H9 (cell line): ENCODE results near the gene DIAPH3. TPM values are rescaled to one million over a fixed set of nuclear protein-coding genes. Genes with fewer than 3 reads are reported as not detected.

Experiments used
- DNase-seq: peaks from one replicate; pipeline ENCODE4 v3.0.0-alpha.2; 2017
- H2AFZ ChIP-seq: one replicate; pipeline ENCODE4 v1.6.1; 2013; ENCODE audit warnings: mild to moderate bottlenecking, low read length, control low read depth, moderate library complexity
- H2AK5ac ChIP-seq: 2 replicates; pipeline ENCODE4 v1.6.1; 2013; ENCODE audit warnings: low read length, control low read depth, mixed read lengths; ENCODE audit not compliant: insufficient read length
- H2BK120ac ChIP-seq: one replicate; pipeline ENCODE4 v1.6.1; 2013; ENCODE audit warnings: low read depth, mild to moderate bottlenecking, low read length, control low read depth, inconsistent platforms; ENCODE audit not compliant: poor library complexity, severe bottlenecking
- H2BK12ac ChIP-seq: 2 replicates; pipeline ENCODE4 v1.6.1; 2013; ENCODE audit warnings: low read length, control low read depth, mixed read lengths, low read depth; ENCODE audit not compliant: insufficient read length
- H2BK15ac ChIP-seq: 2 replicates; pipeline ENCODE4 v1.6.1; 2013; ENCODE audit warnings: low read depth, low read length, control low read depth
- H2BK20ac ChIP-seq: one replicate; pipeline ENCODE4 v1.6.1; 2013; ENCODE audit warnings: low read depth, mild to moderate bottlenecking, low read length, control low read depth, inconsistent platforms; ENCODE audit not compliant: poor library complexity, severe bottlenecking
- H2BK5ac ChIP-seq: 2 replicates; pipeline ENCODE4 v1.6.1; 2013; ENCODE audit warnings: low read length, control low read depth, mixed read lengths; ENCODE audit not compliant: insufficient read length
- H3K14ac ChIP-seq: 2 replicates; pipeline ENCODE4 v1.6.1; 2013; ENCODE audit warnings: low read length, control low read depth; ENCODE audit not compliant: insufficient read depth
- H3K18ac ChIP-seq: 2 replicates; pipeline ENCODE4 v1.6.1; 2013; ENCODE audit warnings: low read depth, mild to moderate bottlenecking, mixed read lengths, low read length, control low read depth; ENCODE audit not compliant: insufficient read length
- H3K23ac ChIP-seq: 2 replicates; pipeline ENCODE4 v1.6.1; 2013; ENCODE audit warnings: low read length, control low read depth, mixed read lengths, low read depth; ENCODE audit not compliant: insufficient read length
- H3K23me2 ChIP-seq: 2 replicates; pipeline ENCODE4 v1.6.1; 2013; ENCODE audit warnings: low read depth, mild to moderate bottlenecking, mixed read lengths, low read length, control low read depth; ENCODE audit not compliant: insufficient read length, poor library complexity, severe bottlenecking
- H3K27ac ChIP-seq: 2 replicates; pipeline ENCODE4 v1.5.1; 2013; ENCODE audit warnings: low read length, control low read depth, mixed read lengths, low read depth; ENCODE audit not compliant: insufficient read length
- H3K27me3 ChIP-seq: 2 replicates; pipeline ENCODE4 v1.6.1; 2013; ENCODE audit warnings: low read length, control low read depth, inconsistent platforms; ENCODE audit not compliant: insufficient read depth
- H3K4ac ChIP-seq: 2 replicates; pipeline ENCODE4 v1.6.1; 2013; ENCODE audit warnings: low read depth, mild to moderate bottlenecking, control low read depth, inconsistent platforms, low read length, moderate library complexity
- H3K4me1 ChIP-seq: 2 replicates; pipeline ENCODE4 v1.6.1; 2013; ENCODE audit warnings: low read length, control low read depth, inconsistent platforms; ENCODE audit not compliant: insufficient read depth
- H3K4me2 ChIP-seq: 2 replicates; pipeline ENCODE4 v1.6.1; 2013; ENCODE audit warnings: low read length, control low read depth, mixed read lengths; ENCODE audit not compliant: insufficient read length, insufficient read depth
- H3K56ac ChIP-seq: 2 replicates; pipeline ENCODE4 v1.6.1; 2013; ENCODE audit warnings: low read depth, mild to moderate bottlenecking, mixed read lengths, low read length, control low read depth; ENCODE audit not compliant: insufficient read length
- H3K79me1 ChIP-seq: 2 replicates; pipeline ENCODE4 v1.6.1; 2013; ENCODE audit warnings: low read depth, mild to moderate bottlenecking, moderate library complexity, low read length, control low read depth, inconsistent platforms; ENCODE audit not compliant: insufficient read depth, poor library complexity, severe bottlenecking
- H3K79me2 ChIP-seq: 2 replicates; pipeline ENCODE4 v1.6.1; 2013; ENCODE audit warnings: low read length, control low read depth, inconsistent platforms; ENCODE audit not compliant: insufficient read depth
- H3K9ac ChIP-seq: 2 replicates; pipeline ENCODE4 v1.6.1; 2013; ENCODE audit warnings: low read length, control low read depth, mixed read lengths; ENCODE audit not compliant: insufficient read length; ENCODE audit errors: extremely low read depth
- H3K9me3 ChIP-seq: one replicate; pipeline ENCODE4 v1.6.1; 2013; ENCODE audit warnings: low read depth, low read length, inconsistent platforms; ENCODE audit not compliant: control insufficient read depth
- H3T11ph ChIP-seq: one replicate; pipeline ENCODE4 v1.6.1; 2013; ENCODE audit warnings: mild to moderate bottlenecking, low read length, control low read depth, inconsistent platforms
- H4K20me1 ChIP-seq: one replicate; pipeline ENCODE4 v1.6.1; 2013; ENCODE audit not compliant: control insufficient read depth, insufficient read length, insufficient read depth
- H4K5ac ChIP-seq: 2 replicates; pipeline ENCODE4 v1.6.1; 2013; ENCODE audit warnings: low read depth, mild to moderate bottlenecking, mixed read lengths, low read length, control low read depth; ENCODE audit not compliant: insufficient read length
- H4K8ac ChIP-seq: replicated peaks from 2 replicates; pipeline ENCODE4 v1.6.1; 2013; ENCODE audit warnings: low read length, control low read depth, mixed read lengths, low read depth; ENCODE audit not compliant: insufficient read length
- H4K91ac ChIP-seq: 2 replicates; pipeline ENCODE4 v1.6.1; 2013; ENCODE audit warnings: low read depth, mild to moderate bottlenecking, moderate library complexity, mixed read lengths, low read length, control low read depth; ENCODE audit not compliant: insufficient read length
- H3K27ac Mint-ChIP-seq, 3 experiments: 2 replicates in 2 of 3; 3 replicates in 1 of 3; pipeline ENCODE4 v1.8.0; 2020 to 2021; ENCODE audit warnings: mixed read lengths in 3 of 3, mild to moderate bottlenecking in 1 of 3, moderate library complexity in 1 of 3
- H3K27me3 Mint-ChIP-seq: 2 replicates; pipeline ENCODE4 v1.8.0; 2021; ENCODE audit warnings: low read depth, mild to moderate bottlenecking, moderate library complexity, mixed read lengths
- H3K36me3 Mint-ChIP-seq, 3 experiments: 2 replicates in 2 of 3; 3 replicates in 1 of 3; pipeline ENCODE4 v1.8.0; 2020 to 2021; ENCODE audit warnings: low read depth in 3 of 3, mixed read lengths in 3 of 3; ENCODE audit not compliant: insufficient read depth in 1 of 3
- H3K4me1 Mint-ChIP-seq, 2 experiments: 2 replicates each; pipeline ENCODE4 v1.8.0; 2020; ENCODE audit warnings: mixed read lengths in 2 of 2
- H3K4me3 Mint-ChIP-seq, 2 experiments: 2 replicates in 1 of 2; 3 replicates in 1 of 2; pipeline ENCODE4 v1.8.0; 2020 to 2021; ENCODE audit warnings: mild to moderate bottlenecking in 2 of 2, mixed read lengths in 2 of 2, moderate library complexity in 1 of 2
- H3K9me3 Mint-ChIP-seq, 2 experiments: 2 replicates in 1 of 2; 3 replicates in 1 of 2; pipeline ENCODE4 v1.8.0; 2020; ENCODE audit warnings: mild to moderate bottlenecking in 2 of 2, mixed read lengths in 2 of 2, moderate library complexity in 1 of 2
- WGBS: extraction: QIAGEN DNeasy Blood & Tissue Kit; methylation state at CpG from one replicate; pipeline ENCODE4 v1.1.7; 2013; ENCODE audit warnings: missing lambda C conversion rate, low lambda C conversion rate, mixed read lengths; ENCODE audit not compliant: insufficient read length; ENCODE audit errors: extremely low coverage; 5-methylcytosine and 5-hydroxymethylcytosine counted together
- total RNA-seq: library from RNA; stranded (reverse); gene quantifications from 2 replicates; pipeline ENCODE4 v1.2.1, GENCODE V29; 2021
- TF ChIP-seq, protein P1 (sequence below): fragments of 200-600 bp; sonication (generic); conservative IDR thresholded peaks from 3 replicates; pipeline ENCODE4 v1.8.0; 2021; ENCODE audit warnings: antibody characterized with exemption, mild to moderate bottlenecking

The DIAPH3 gene
- total RNA-seq, 1 experiment from 2014 or later = 23.1 TPM

DNA sequence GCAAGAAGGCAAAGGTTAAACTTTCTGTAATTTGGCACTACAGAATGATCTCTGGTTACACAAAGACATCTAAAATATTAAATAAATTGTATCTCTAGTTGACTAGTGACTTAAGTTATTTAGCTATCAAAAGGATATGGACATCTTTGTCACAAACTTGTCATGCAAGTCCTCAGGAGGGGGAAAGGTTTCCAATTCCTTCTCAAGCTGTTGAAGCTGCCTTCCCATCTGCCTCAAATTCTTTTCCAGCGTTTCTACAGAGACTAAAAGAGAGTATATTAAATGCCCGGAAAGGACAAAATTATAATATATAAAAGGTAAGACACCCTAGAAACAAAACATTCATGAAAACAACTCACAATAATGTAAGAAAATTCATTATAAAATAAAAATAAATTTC is 324.5 kb downstream of the DIAPH3 start:
- H2BK15ac ChIP-seq = no peak overlapping the region
- Mint-ChIP-seq H3K36me3 (no peaks in the 10 kb centered on the region), H3K27ac (no peak overlapping the region), H3K4me3 (no peak overlapping the region), H3K9me3 (no peaks in the 10 kb centered on the region), H3K27me3 (no peaks in the 10 kb centered on the region), H3K4me1 (peaks cover 9 to 16% of the 10 kb centered on the region in 2 experiments)
- no peaks in the 10 kb centered on the region for H3K79me2 ChIP-seq
- H2BK12ac ChIP-seq = no peak overlapping the region
- H2BK120ac ChIP-seq = no peak overlapping the region
- H2BK20ac ChIP-seq = no peak overlapping the region
- no peak overlapping the region for H3K4me2 ChIP-seq
- no peak overlapping the region for H3K27ac ChIP-seq
- H3K9me3 ChIP-seq = no peaks in the 10 kb centered on the region
- H3T11ph ChIP-seq = no peak overlapping the region
- no CpG with 5 or more reads among the region's 2 CpGs for WGBS
- no peaks in the 10 kb centered on the region for H3K79me1 ChIP-seq
- no peak overlapping the region for H3K56ac ChIP-seq
- no peak for DNase-seq
- no peaks in the 10 kb centered on the region for H4K20me1 ChIP-seq
- no peak overlapping the region for H4K8ac ChIP-seq
- TF ChIP-seq, protein P1, sequence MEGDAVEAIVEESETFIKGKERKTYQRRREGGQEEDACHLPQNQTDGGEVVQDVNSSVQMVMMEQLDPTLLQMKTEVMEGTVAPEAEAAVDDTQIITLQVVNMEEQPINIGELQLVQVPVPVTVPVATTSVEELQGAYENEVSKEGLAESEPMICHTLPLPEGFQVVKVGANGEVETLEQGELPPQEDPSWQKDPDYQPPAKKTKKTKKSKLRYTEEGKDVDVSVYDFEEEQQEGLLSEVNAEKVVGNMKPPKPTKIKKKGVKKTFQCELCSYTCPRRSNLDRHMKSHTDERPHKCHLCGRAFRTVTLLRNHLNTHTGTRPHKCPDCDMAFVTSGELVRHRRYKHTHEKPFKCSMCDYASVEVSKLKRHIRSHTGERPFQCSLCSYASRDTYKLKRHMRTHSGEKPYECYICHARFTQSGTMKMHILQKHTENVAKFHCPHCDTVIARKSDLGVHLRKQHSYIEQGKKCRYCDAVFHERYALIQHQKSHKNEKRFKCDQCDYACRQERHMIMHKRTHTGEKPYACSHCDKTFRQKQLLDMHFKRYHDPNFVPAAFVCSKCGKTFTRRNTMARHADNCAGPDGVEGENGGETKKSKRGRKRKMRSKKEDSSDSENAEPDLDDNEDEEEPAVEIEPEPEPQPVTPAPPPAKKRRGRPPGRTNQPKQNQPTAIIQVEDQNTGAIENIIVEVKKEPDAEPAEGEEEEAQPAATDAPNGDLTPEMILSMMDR = no peak
- no peak overlapping the region for H3K9ac ChIP-seq
- peaks cover 5% of the 10 kb centered on the region for H3K4me1 ChIP-seq
- no peak overlapping the region for H4K91ac ChIP-seq
- no peak overlapping the region for H2BK5ac ChIP-seq
- H3K23ac ChIP-seq = no peak overlapping the region
- no peak overlapping the region for H4K5ac ChIP-seq
- no peak overlapping the region for H2AFZ ChIP-seq
- no peak overlapping the region for H2AK5ac ChIP-seq
- no peaks in the 10 kb centered on the region for H3K23me2 ChIP-seq
- no peak overlapping the region for H3K14ac ChIP-seq
- H3K4ac ChIP-seq = no peak overlapping the region
- no peak overlapping the region for H3K18ac ChIP-seq
- H3K27me3 ChIP-seq = no peaks in the 10 kb centered on the region
